ENCODE data around the gene CYB561D1.
A peak's percentile ranks its signal among the peaks of the same experiment; 100 is the strongest.

Gene CYB561D1

GRCh38 chr1:109530457-109531087 is 36.7 kb downstream of the CYB561D1 start:
- no peak for DNase-seq (ENCODE audit: low read depth)

- DNase-seq (ENCODE audit: low read depth) = no peak
Observed at GRCh38 chr1:109531380-109531779, 37.5 kb downstream of the CYB561D1 start.

GRCh38 chr1:109531826-109532364 is 38.0 kb downstream of the CYB561D1 start:
- no peak for DNase-seq (ENCODE audit: low read depth)

GRCh38 chr1:109532365-109533136 is 38.7 kb downstream of the CYB561D1 start:
- peak; percentile 92 for DNase-seq (ENCODE audit: low read depth)

GRCh38 chr1:109534307-109534858 is 40.5 kb downstream of the CYB561D1 start:
- DNase-seq (ENCODE audit: low read depth) = no peak

GRCh38 chr1:109535481-109535880 is 41.6 kb downstream of the CYB561D1 start:
- no peak for DNase-seq (ENCODE audit: low read depth)

GRCh38 chr1:109535971-109536491 is 42.1 kb downstream of the CYB561D1 start:
- DNase-seq (ENCODE audit: low read depth) = no peak

GRCh38 chr1:109537450-109538178 is 43.7 kb downstream of the CYB561D1 start:
- no peak for DNase-seq (ENCODE audit: low read depth)

GRCh38 chr1:109538827-109539555 is 45.1 kb downstream of the CYB561D1 start:
- no peak for DNase-seq (ENCODE audit: low read depth)

GRCh38 chr1:109539676-109540075 is 45.8 kb downstream of the CYB561D1 start, which contains the start of gene GPR61:
TSS of gene GPR61 (plus strand) at chr1:109539872. CDS start at chr1:109543023, 3,151 bp downstream.
- DNase-seq (ENCODE audit: low read depth) = no peak

- DNase-seq (ENCODE audit: low read depth) = no peak
Observed at GRCh38 chr1:109541102-109541501, 47.2 kb downstream of the CYB561D1 start.

- no peak for DNase-seq (ENCODE audit: low read depth)
Observed at GRCh38 chr1:109542657-109543056, 48.8 kb downstream of the CYB561D1 start.

- no peak for DNase-seq (ENCODE audit: low read depth)
Observed at GRCh38 chr1:109543283-109543987, 49.5 kb downstream of the CYB561D1 start.

- DNase-seq (ENCODE audit: low read depth) = no peak
Observed at GRCh38 chr1:109543988-109544735, 50.3 kb downstream of the CYB561D1 start.

- DNase-seq (ENCODE audit: low read depth) = peak; percentile 89
Observed at GRCh38 chr1:109546311-109547109, 52.6 kb downstream of the CYB561D1 start.

- DNase-seq (ENCODE audit: low read depth) = no peak
Observed at GRCh38 chr1:109547463-109548320, 53.8 kb downstream of the CYB561D1 start.

- DNase-seq (ENCODE audit: low read depth) = peak; percentile 88
Observed at GRCh38 chr1:109548321-109549267, 54.7 kb downstream of the CYB561D1 start, which contains the start of gene GNAI3. TSS of gene GNAI3 (plus strand) at chr1:109548615. CDS start at chr1:109548721, 106 bp downstream.

Data from activated T-cell treated with anti-CD3 and anti-CD28 coated beads for 1 hour (primary cell).